Stimulated activated CD8-positive, alpha-beta memory T cell treated with anti-CD3 and anti-CD28 coated beads, Interleukin-2, amount 100 ng/mL, for 48 hours (primary cell): ENCODE results near the gene ELF2.
"Not testable (repeated sequence)": the region's sequence is repeated elsewhere in the genome, so short reads cannot be mapped to it uniquely, and the experiment has no call there.

ENCODE experiments used
- DNase-seq, 2 donors: peaks; one replicate each; pipeline ENCODE4 v3.0.0-alpha.2; 2020; ENCODE audit warnings: low read depth in 2 of 2

ELF2 gene

DNA sequence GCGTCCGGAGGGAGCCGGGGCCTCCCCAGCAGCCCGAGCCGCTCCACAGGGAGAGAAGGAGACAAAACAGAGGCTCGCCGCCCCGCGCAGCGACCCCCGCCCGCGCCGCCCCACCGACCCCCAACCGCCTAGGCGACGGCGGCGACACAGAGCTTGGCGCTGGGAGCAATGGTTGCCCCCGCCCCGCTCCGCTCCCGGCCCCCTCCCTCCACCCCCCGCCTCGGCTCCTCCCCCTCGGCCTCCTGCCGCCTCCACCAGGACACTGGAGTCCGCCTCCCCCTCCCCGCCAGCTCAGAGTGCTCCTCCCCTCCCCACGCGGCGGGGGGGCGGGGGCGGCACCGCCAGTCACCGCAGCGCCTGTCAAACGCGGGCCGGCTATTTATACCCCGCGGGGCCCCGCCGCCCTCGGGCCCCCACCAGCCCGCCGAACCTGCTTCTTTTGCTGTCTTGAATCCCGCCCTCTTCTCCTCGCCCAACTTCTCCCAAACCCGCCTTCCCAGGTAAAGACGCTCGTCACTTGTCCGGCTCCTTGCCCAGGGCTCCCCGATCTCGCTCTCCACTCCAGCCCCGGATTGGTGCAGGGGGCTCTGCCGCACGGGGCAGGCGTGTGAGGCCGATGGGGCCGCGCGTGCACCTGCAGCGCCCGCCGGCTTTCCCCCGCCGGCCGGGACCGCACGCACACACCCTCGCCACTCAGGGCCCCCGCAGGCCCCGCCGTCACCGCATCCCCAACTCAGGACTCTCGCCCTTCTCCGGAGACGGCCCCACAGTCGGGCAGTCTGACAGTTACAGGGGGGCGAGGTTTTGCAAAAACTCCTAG lies at the start of gene ELF2:
ELF2 (minus strand) TSS at position 170 of the 820 bp plus-strand sequence. CDS start 39,517 bp downstream, outside the sequence.
- peak; percentile 59 to 68 for DNase-seq

DNA sequence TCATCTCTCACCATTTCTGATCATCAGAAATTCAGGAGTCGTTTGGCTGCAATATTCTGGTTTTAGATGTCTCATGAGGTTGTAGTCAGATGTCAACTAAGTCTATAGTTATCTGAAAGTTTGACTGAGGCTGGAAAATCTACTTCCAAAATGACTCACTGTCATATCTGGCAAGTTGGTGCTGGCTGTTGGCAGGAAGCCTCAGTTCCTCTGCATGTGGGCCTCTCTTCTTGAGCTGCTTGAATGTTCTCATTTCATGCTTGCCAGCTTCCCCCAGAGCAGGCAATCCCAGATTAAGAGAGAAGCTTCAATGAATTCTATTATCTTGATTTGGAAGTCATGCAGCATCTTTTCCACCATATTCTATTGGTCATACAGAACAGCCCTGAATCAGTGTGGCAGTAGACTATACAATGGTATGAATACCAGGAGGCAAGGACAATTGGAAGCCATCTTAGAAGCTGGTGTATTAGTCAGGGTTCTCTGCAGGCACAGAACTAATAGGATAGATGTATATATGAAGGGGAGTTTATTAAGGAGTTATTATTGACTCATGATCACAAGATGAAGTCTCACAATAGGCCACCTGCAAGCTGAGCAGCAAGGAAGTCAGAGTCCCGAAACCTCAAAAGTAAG lies 46.8 kb upstream of the ELF2 start:
- DNase-seq, result no peak

DNA sequence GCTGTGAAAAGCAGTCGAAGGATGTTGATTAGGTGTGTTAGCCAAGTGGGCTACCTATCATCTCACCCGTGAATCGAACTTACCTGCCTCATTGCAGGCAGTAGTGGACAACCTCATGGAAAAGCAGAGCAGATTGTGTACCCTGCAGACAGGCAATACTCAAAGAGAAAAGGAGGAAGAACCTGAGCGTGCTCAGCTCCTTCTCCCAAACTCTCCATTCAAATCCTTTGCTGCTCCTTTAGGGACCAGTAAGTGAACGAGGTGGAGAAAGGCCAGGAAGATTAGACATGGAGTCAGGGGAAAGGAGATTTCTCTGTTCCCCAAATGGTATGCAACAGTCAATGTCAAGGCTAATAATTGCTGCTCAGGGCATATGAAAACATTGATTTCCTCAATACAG lies 45.2 kb upstream of the ELF2 start:
- DNase-seq, result no peak

DNA sequence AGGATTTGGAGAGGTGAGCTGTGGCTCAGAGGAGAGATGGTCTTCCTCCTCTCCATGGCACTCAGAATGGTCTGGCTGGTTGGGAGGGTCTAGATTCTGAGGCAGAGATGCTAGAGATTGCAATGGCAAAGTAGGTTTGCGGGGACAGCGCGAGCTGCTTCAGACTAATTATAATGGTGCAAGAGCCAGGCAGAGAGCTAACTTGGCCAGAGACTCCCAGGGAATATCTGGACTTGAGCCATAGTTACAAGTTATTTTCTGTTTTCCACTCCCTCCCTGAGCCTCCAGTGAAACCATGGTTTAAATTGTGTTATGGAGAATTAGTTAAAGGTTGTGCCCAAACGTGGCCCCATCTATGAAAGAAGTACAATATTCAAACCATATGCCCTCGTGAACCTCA lies 44.7 kb upstream of the ELF2 start:
- DNase-seq, result no peak

DNA sequence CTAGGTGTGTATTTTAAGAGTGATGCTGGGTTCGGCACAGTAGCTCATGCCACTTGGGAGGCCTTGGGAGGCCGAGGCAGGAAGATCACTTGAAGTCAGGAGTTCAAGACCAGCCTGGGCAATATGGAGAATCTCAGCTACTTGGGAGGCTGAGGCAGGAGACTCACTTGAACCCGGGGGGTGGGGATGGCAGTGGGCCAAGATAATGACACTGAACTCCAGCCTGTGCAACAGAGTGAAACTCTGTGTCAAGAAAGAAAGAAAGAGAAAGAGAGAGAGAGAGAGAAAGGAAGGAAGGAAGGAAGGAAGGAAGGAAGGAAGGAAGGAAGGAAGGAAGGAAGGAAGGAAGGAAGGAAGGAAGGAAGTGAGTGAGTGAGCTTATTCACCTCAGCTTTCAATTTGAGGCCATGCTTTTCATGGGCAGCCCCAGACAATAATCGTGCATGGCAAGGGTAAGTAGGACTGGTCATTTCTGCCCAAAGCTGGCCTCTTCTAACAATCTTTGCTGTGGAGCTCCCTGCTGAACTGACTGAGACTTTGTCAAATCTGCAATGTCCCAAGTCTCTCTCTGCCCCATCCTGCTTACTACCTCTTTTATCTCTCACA lies 42.5 kb upstream of the ELF2 start:
- no peak for DNase-seq

DNA sequence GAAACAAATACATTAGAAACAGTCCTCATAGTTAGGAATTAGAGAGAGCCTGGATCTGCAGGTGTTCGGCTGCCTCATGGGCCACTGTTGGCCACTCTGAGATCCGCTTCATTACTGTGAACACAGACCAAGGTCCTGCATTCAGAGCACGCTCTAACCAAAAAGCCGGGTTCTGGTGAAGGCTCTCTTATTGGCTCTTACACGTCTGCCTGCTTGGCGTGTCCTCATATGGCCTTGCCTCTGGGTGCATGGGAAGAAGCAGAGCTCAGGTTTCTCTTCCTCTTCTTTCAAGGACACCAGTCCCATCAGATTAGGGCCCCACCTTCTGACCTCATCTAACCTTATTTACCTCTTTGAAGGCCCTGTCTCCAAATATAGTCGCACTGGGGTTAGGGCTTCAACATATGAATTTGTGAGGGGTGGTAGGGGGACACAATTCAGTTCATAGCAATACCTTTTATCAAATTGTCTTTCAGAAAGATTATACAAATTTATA lies 37.1 kb upstream of the ELF2 start:
- DNase-seq, result no peak

DNA sequence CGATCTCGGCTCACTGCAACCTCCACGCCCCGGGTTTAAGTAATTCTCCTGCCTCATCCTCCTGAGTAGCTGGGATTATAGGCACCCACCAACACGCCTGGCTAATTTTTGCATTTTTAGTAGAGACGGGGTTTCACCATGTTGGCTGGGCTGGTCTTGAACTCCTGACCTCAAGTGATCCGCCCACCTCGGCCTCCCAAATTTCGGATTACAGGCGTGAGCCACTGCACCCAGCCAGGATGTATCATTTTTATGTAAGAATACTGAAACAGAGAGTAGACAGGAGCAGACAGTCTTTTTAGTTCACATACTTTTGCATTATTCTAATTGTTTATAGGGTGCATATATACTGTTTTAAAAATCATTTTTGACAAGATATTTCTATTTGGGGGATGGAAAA lies 36.6 kb upstream of the ELF2 start:
- DNase-seq, result not testable (repeated sequence)

DNA sequence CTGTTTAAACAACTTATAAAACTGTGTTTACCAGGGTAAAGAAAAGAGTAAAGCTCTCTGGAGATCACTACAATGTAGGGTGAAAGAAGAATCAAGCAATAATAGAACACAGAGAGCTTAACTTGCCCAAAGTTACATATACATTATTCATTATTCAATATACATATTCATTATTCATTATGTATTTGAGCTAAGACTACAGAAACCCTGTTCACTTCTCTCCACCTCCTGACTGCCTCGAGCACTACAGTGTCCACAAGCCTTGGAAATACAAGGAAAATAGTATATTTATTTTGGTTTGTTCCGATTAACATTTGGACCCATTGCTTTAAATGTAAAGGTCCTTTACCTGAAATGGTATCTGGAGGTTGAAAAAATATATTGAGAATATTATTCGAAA lies 35.9 kb upstream of the ELF2 start:
- DNase-seq, result no peak

DNA sequence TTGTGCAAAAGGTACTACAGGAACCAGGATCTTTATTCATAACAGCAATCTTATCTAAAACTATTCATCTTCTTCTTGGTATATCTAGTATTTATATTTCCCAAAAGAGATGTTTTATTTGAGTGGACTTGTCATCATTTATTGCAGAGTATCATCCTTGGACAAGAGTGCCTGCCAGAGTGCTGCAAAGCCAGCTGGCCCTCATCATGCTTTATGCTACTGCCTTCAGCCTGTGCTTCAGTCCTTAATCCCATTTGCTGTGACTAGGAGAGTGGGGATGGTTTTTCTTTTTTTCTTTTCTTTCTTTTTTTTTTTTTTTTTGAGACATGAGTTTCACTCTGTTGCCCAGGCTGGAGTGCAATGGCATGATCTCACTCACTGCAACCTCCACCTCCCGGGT lies 33.5 kb upstream of the ELF2 start:
- DNase-seq, result no peak

DNA sequence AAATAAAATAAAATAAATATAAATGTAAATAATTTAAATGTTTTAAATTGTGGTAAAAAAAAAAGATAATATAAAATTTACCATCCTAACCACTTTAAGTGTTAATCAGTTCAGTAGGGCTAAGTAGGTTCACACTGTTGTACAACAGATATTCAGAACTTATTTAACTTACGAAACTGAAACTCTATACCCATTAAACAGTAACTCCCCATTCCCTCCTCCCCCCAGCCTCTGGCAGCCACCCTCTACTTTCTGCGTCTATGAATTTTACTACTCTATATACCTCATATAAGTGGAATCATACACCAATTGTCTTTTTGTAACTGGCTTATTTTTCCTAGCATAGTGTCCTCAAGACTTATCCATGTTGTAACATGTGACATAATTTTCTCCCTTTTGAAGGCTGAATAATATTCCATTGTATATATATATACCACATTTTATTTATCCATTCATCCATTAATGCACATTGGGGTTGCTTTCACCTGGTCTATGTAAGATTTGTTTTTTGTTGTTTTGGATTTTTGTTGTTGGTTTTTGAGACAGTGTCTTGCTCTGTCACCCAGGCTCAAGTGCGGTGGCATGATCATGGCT lies 32.5 kb upstream of the ELF2 start:
- DNase-seq, result no peak

DNA sequence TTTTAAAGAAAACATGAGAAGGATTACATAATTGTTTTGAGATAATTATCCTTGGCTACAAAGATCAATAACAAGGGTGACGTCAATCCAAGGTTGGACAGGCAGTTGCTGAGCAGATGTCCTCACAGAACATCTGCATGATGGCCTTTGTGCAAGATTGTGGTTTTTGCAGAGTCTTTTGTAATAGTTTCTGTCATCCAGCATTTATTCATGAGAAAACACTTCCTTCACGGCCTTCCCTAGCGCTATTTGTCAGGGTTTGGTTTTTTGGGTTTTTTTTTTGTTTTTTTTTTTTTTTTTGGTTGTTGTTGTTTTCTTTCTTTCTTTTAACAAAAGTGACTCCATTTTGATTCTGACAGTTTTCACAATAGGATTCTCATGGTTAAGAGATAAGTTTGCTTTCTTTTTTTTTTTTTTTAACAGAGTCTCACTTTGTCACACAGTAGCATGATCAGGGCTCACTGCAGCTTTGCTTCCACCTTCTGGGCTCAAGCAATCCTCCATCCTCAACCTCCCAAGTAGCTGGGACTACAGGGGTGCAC lies 31.5 kb upstream of the ELF2 start:
- DNase-seq, result no peak

DNA sequence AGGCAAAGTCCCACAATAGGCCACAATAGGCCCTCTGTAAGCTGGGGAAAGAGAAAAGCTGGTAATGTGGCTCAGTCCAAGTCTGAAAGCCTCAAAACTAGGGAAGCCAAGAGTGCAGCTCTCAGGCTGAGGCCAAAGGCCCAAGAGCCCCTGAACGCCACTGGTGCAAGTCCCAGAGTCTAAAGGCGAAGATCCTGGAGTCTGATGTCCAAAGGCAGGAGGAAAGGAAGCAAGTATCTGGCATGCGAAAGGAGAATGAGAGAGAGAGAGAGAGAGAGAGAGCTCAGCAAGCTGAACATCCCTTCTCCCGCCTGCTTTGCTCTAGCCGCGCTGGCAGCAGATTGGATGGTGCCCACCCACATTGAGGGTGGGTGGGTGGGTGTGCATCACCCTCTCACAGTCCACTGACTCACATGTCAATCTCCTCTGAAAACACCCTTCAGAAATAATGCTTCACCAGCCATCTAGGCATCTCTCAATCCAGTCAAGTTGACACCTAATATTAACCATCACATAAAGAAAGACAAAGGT lies 30.9 kb upstream of the ELF2 start:
- no peak for DNase-seq

DNA sequence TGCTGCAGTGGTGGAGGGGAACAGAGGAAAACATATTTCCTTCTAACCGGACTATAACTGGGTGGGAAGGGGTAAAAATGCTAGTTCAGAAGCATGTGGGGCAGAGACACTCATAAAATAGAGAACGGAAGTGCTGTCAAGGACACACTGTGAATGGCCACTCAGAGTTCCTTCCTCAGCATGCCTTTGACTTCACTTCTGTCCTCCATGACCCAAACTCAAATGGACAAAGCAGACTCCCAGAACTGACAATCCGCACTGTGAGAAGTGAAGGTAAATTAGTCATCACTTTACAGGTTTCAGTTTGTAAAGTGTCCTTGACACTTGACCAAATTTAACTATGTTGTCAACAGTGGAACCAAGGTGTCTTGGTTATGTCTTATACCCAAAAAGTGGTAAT lies 30.2 kb upstream of the ELF2 start:
- no peak for DNase-seq

DNA sequence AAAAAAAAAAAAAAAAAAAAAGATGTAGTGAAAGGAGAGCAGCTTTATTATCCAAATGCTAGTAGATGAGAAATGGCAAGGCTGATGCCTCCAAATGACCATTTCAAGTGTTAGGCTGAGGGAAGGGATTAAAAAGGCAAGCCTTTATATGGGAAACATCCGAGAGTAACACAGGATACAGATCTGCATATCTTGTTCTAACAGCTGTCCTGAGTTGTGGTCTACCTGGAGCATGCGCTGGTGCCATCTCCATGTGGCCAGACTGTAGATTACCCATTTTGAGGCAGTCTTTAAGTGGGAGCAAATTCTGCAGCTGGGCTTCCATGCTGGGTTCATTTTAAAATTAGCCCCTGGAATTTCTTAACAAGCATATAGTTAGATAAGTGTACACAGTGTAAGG lies 26.0 kb upstream of the ELF2 start:
- DNase-seq, result no peak

DNA sequence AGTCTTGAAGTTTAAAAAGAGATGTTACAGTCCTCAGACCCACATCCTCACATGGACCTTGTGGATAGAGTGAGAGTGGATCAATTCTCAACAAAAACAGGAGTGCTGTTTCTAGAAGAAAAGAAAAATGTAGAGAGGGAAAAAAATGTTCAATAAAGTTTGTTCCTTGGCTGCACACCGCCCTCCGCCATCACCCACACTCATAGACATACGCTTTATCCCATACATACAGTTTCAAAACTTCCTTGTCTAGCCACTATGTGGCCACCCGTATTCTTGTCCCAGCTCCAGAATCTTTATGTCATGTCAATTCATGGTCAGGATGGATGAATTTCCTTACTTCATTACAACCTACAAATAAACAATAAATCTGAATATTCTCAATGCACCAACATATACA lies 23.5 kb upstream of the ELF2 start:
- no peak for DNase-seq

DNA sequence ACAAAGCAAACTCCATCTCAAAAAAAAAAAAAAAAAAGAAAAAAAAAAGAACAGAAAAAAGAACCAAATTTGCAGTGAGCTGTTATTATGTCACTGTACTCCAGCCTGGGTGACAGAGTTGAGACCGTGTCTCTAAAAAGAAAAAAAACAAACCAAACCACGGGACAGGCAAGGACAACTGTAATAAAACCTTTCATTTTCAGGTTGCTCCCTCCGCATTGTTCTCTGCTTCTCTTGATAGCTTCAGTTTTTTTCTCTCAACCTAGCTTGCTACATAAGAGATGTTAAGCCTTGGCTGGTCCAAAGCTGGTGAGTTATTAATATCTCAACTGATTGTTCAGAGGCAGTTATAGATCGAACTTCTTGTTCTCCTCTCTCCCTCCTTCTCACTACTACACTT lies 23.1 kb upstream of the ELF2 start:
- no peak for DNase-seq

DNA sequence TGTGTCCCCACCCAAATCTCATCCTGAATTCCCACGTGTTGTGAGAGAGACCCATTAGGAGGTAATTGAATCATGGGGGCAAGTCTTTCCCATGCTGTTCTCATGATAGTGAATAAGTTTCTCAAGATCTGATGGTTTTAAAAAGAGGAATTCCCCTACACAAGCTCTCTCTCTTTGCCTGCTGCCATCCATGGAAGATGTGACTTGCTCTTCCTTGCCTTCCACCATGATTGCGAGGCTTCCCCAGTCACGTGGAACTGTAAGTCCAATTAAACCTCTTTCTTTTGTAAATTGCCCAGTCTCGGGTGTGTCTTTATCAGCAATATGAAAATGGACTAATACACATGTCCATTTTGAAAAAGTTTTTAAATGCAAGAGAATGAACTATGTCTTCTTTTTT lies 20.2 kb upstream of the ELF2 start:
- not testable (repeated sequence) for DNase-seq

DNA sequence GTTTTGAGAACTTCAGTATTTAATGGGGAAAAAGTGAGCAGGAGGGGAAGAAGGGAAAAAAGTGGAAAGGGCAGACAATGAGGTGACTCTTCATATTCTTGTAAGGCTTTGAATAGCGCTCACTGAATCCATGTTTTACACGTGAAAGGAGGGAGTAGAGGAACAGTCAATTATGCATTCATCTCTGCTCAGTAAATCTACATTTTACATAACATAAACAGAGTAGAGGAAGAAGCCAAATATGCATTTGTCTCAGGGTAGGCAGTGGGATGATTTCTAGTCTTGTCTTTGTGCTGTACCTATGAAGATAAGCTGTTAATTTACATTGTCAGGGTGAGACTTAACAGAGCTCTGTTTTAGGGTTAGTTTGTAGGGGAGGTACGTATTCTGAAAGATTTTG lies 19.4 kb upstream of the ELF2 start:
- DNase-seq, result no peak

DNA sequence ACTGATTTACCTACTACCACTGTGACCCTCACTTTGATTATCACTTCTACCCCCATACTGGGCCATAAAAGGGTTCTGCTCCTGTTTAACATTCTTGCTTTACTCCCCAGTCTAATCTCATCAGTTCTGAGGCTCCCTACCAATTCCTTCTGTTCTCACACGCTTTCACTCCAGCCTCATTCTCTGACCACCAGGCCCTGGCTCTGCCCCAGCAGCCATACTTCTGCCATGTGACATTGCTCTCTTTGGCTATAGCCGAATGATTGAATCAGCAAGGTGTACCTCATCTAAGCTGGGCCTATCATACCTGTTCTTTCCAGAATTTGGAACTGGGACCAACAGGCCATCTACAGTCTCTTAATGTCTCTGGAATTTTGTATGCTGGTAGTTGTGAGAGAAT lies 14.4 kb upstream of the ELF2 start:
- DNase-seq, result no peak

DNA sequence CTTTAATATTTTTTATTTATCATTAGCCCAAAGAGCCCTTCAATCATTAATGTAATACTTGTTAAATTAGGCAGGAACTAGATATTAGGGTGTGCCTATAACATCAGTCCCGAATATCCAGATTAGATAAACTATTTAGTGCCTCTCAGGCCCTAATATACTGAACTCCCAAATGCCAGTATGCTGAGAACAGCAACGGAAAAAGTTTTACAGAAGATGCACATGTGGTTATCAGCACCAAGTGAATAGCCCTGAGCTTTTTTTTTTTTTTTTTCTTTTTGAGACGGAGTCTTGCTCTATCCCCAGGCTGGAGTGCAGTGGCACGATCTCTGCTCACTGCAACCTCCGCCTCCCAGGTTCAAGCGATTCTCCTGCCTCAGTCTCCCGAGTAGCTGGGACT lies 13.0 kb upstream of the ELF2 start:
- DNase-seq, result no peak

DNA sequence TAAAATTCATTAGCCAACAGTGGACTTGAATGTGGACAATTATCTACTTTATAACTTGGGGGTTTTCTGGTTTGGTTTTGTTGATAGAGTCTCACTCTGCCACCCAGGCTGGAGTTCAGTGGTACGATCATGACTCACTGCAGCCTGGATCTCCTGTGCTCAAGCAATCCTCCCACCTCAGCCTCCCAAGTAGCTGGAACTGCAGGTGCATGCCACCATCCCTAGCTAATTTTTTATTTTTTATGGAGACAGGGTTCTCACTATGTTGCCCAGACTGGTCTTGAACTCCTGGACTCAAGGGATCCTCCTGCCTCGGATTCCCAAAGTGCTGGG lies 12.4 kb upstream of the ELF2 start:
- DNase-seq, result no peak
